SK-N-SH (cell line): ENCODE data around the gene MOV10L1. TPM values are rescaled to one million over a fixed set of nuclear protein-coding genes. Genes with fewer than 3 reads are reported as not detected.

ENCODE experiments used
- CTCF ChIA-PET: fragments of 300-600, 350-600 bp; formaldehyde crosslinking; extraction: SDS; loops from one replicate; lab custom pipeline; 2021; lab: Yijun Ruan, JAX
- POLR2A ChIA-PET: fragments of 350-600 bp; sonication (Branson Sonifier 250); formaldehyde crosslinking; extraction: SDS; loops from one replicate; lab custom pipeline; 2020; ENCODE audit warnings: antibody characterized with exemption, inconsistent platforms; lab: Yijun Ruan, JAX
- DNase-seq: peaks from one replicate; pipeline ENCODE4 v3.0.0; 2012
- H2AFZ ChIP-seq: fragments of 200-600 bp; sonication (generic); 2 replicates; pipeline ENCODE4 v1.8.1; 2016; ENCODE audit warnings: antibody characterized with exemption, mild to moderate bottlenecking, low read depth
- H3F3A ChIP-seq: fragments of 200-600 bp; sonication (generic); replicated peaks from 2 replicates; pipeline ENCODE3; 2016; ENCODE audit warnings: antibody characterized with exemption, mild to moderate bottlenecking; ENCODE audit not compliant: insufficient read depth
- H3K27ac ChIP-seq, 2 experiments: fragments of 200-500 bp in 1 of 2; fragments of 200-600 bp in 1 of 2; sonication (Bioruptor generic) in 1 of 2; sonication (generic), shearing (Covaris generic) in 1 of 2; 2 replicates each; pipeline versions ENCODE4 v1.5.1 to v1.6.1; 2014 to 2016; ENCODE audit warnings: low read depth in 2 of 2, inconsistent platforms in 1 of 2, low read length in 1 of 2, mild to moderate bottlenecking in 1 of 2, mixed read lengths in 1 of 2
- H3K27me3 ChIP-seq: fragments of 200-600 bp; sonication (generic), shearing (Covaris generic); 2 replicates; pipeline ENCODE4 v1.6.1; 2016; ENCODE audit warnings: mixed run types; ENCODE audit not compliant: insufficient read depth
- H3K36me3 ChIP-seq, 2 experiments: fragments of 200-500 bp in 1 of 2; fragments of 200-600 bp in 1 of 2; sonication (Bioruptor generic) in 1 of 2; sonication (generic) in 1 of 2; replicated peaks in 1 of 2; 2 replicates each; pipeline versions ENCODE3 to v1.5.1; 2014 to 2016; ENCODE audit warnings: low read length in 1 of 2, mild to moderate bottlenecking in 1 of 2; ENCODE audit not compliant: insufficient read depth in 2 of 2, control insufficient read depth in 1 of 2
- H3K4me1 ChIP-seq, 2 experiments: fragments of 200-500 bp in 1 of 2; fragments of 200-600 bp in 1 of 2; sonication (Bioruptor generic) in 1 of 2; sonication (generic), shearing (Covaris generic) in 1 of 2; 2 replicates each; pipeline versions ENCODE4 v1.5.1 to v1.6.1; 2014 to 2016; ENCODE audit warnings: low read depth in 1 of 2, low read length in 1 of 2, mixed run types in 1 of 2; ENCODE audit not compliant: insufficient read depth in 2 of 2, control insufficient read depth in 1 of 2
- H3K4me2 ChIP-seq: fragments of 200-600 bp; sonication (generic), shearing (Covaris generic); 2 replicates; pipeline ENCODE4 v1.6.1; 2017; ENCODE audit warnings: mixed run types
- H3K4me3 ChIP-seq, 2 experiments: fragments of 200-500 bp in 1 of 2; fragments of 200-600 bp in 1 of 2; sonication (Bioruptor generic) in 1 of 2; sonication (generic), shearing (Covaris generic) in 1 of 2; 2 replicates each; pipeline versions ENCODE4 v1.5.1 to v1.8.1; 2014 to 2016; ENCODE audit warnings: low read depth in 2 of 2, inconsistent platforms in 1 of 2, low read length in 1 of 2, mild to moderate bottlenecking in 1 of 2, mixed read lengths in 1 of 2, moderate library complexity in 1 of 2
- H3K79me2 ChIP-seq: fragments of 200-600 bp; sonication (generic); 2 replicates; pipeline ENCODE4 v1.8.1; 2017; ENCODE audit warnings: mild to moderate bottlenecking; ENCODE audit not compliant: insufficient read depth
- H3K9ac ChIP-seq: fragments of 200-600 bp; sonication (generic); 2 replicates; pipeline ENCODE4 v1.6.1; 2017; ENCODE audit warnings: mixed run types
- H3K9me2 ChIP-seq: fragments of 200-600 bp; sonication (generic); 2 replicates; pipeline ENCODE4 v1.6.1; 2017; ENCODE audit warnings: mixed run types
- H3K9me3 ChIP-seq: fragments of 200-600 bp; sonication (generic); 2 replicates; pipeline ENCODE4 v1.6.1; 2017; ENCODE audit warnings: mixed run types, mild to moderate bottlenecking, moderate library complexity
- H4K20me1 ChIP-seq: fragments of 200-600 bp; sonication (generic); 2 replicates; pipeline ENCODE4 v1.6.1; 2017; ENCODE audit warnings: mild to moderate bottlenecking, mixed run types; ENCODE audit not compliant: insufficient read depth
- CHD2 ChIP-seq: fragments of 150-350 bp; IDR thresholded peaks from 2 replicates; pipeline ENCODE4 v1.6.1; 2018; ENCODE audit warnings: low read length; ENCODE audit not compliant: partially characterized antibody
- EP300 ChIP-seq, 2 experiments: IDR thresholded peaks; 2 replicates each; pipeline versions ENCODE4 v1.4.0 to v1.6.1; 2012; ENCODE audit warnings: borderline replicate concordance in 1 of 2, low read depth in 1 of 2, low read length in 1 of 2
- FOSL2 ChIP-seq: IDR thresholded peaks from 2 replicates; pipeline ENCODE4 v1.4.0; 2012; ENCODE audit warnings: low read depth, mild to moderate bottlenecking, moderate library complexity, borderline replicate concordance
- NFIC ChIP-seq: IDR thresholded peaks from 2 replicates; pipeline ENCODE4 v1.4.0; 2012; ENCODE audit warnings: borderline replicate concordance
- NRF1 ChIP-seq: IDR thresholded peaks from 2 replicates; pipeline ENCODE4 v1.6.1; 2012; ENCODE audit warnings: low read depth, mild to moderate bottlenecking, low read length
- PBX3 ChIP-seq: IDR thresholded peaks from 2 replicates; pipeline ENCODE4; 2012
- POLR2AphosphoS5 ChIP-seq: IDR thresholded peaks from 2 replicates; pipeline ENCODE4 v1.6.1; 2012; ENCODE audit warnings: low read depth, low read length
- RAD21 ChIP-seq: IDR thresholded peaks from 2 replicates; pipeline ENCODE4 v1.6.1; 2012; ENCODE audit warnings: mild to moderate bottlenecking, low read length
- RCOR1 ChIP-seq: fragments of 150-350 bp; IDR thresholded peaks from 2 replicates; pipeline ENCODE4 v1.6.1; 2017; ENCODE audit warnings: antibody characterized with exemption, low read length
- RFX5 ChIP-seq: IDR thresholded peaks from 2 replicates; pipeline ENCODE4 v1.6.1; 2012; ENCODE audit warnings: mild to moderate bottlenecking, improper control_type of control experiment, low read length
- SIN3A ChIP-seq: IDR thresholded peaks from 2 replicates; pipeline ENCODE4 v1.6.1; 2012; ENCODE audit warnings: low read depth, mild to moderate bottlenecking, low read length, moderate library complexity, borderline replicate concordance
- SMC3 ChIP-seq: IDR thresholded peaks from 2 replicates; pipeline ENCODE4 v1.6.1; 2012; ENCODE audit warnings: low read depth, low read length, improper control_type of control experiment
- TCF12 ChIP-seq: IDR thresholded peaks from 2 replicates; pipeline ENCODE4 v1.4.0; 2012
- TEAD4 ChIP-seq: IDR thresholded peaks from 2 replicates; pipeline ENCODE4 v1.4.0; 2012; ENCODE audit warnings: mild to moderate bottlenecking, borderline replicate concordance; ENCODE audit not compliant: insufficient read depth
- USF2 ChIP-seq: fragments of 150-350 bp; IDR thresholded peaks from 2 replicates; pipeline ENCODE4 v1.6.1; 2017; ENCODE audit warnings: antibody characterized with exemption, low read length, low read depth, borderline replicate concordance
- ZBTB33 ChIP-seq: IDR thresholded peaks from 2 replicates; pipeline ENCODE4 v1.4.0; 2012; ENCODE audit warnings: low read depth, borderline replicate concordance
- WGBS: methylation state at CpG from one replicate; pipeline ENCODE4 v1.1.6; 2017; ENCODE audit warnings: low lambda C conversion rate; 5-methylcytosine and 5-hydroxymethylcytosine counted together
- polyA plus RNA-seq, 3 experiments: library from polyadenylated mRNA; depleted of rRNA; stranded (reverse); fragments of >200 nt; gene quantifications; 2 replicates each; pipeline ENCODE4 v1.2.3, GENCODE V29; 2012
- TF ChIP-seq, protein P1 (sequence below): IDR thresholded peaks from 2 replicates; pipeline ENCODE4 v1.6.1; 2012; ENCODE audit warnings: mild to moderate bottlenecking, low read depth, low read length, moderate library complexity

The MOV10L1 gene
- polyA plus RNA-seq, 1 of the 3 experiments (the other 2 are of a cell fraction): 2.1 TPM

GRCh38 chr22:50186181-50186714 is 96.4 kb downstream of the MOV10L1 start:
- H3K27ac ChIP-seq: peak overlapping the region in 1 of 2 experiments; percentile 56; a peak in 1 of 4 replicates
- H3K4me1 ChIP-seq: peaks cover 4 to 53% of the 10 kb centered on the region in 2 experiments; a peak in 2 of 4 replicates
- peak overlapping the region; percentile 68 to 73 for H3K4me3 ChIP-seq
- H3K4me2 ChIP-seq: peak overlapping the region; percentile 93
- H3K27me3 ChIP-seq: no peaks in the 10 kb centered on the region
- H3K36me3 ChIP-seq: peaks cover 0 to 5% of the 10 kb centered on the region in 2 experiments
- H3F3A ChIP-seq: no peaks in the 10 kb centered on the region
- no peaks in the 10 kb centered on the region for H3K9me2 ChIP-seq
- 1% methylated on average over 12 of the region's 47 CpGs for WGBS
- peak; percentile 65 for DNase-seq
- CTCF ChIA-PET: interaction anchor here (0.7 kb wide), 1 partner anchor 156 kb away, joined by 4 read pairs; no protein-coding TSS in a partner anchor
- 0 out of 2 replicates have a peak, but pooled peaks cover 21% of the 10 kb centered on the region for H4K20me1 ChIP-seq
- TF ChIP-seq NFIC (no peak), RFX5 (no peak), RAD21 (no peak), SIN3A (no peak), CHD2 (no peak)
- H3K9me3 ChIP-seq: no peaks in the 10 kb centered on the region
- POLR2A ChIA-PET: no interaction called here
- H3K9ac ChIP-seq: peak overlapping the region; percentile 71
- H2AFZ ChIP-seq: no peak overlapping the region
- H3K79me2 ChIP-seq: peaks cover 50% of the 10 kb centered on the region

DNA sequence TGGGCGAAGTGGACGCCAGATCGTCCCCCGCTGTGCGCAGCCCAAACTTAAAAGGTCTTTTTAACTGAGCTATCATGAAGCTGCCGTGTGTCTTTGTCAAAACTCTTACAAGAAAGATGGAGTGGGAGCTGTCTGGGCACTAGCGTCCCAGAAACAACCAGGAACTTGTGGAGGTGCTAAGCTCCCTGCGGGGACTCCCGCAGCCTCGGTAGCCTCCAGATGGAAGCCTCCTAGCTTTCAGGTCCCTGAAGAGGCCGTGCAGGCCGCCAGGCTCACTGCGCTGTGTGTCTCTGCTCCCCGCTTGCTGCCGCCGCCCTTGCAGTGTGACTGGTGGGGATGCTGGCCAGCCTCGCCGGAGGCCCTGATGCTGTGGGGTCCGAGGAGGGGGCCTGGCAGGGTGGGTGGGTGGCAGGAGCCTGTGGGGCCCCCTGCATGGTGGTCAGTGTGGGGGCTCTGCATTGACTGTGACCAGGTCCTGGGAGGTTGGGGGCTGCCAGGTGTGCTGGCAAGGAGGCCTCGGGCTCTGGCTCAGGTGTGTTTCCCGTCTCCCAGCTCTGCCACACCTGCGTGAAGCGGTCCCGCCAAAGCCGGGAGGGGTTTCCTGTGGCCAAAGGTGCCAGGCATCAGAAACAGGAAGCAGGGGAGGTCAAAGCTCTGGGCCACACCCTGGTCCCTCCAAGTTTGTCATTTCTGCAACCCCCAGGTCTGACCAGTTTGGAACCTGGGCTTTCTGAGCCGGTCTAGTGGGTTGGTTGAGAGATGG is 97.1 kb downstream of the MOV10L1 start:
- H3K9me2 ChIP-seq: no peaks in the 10 kb centered on the region
- H3K27ac ChIP-seq: no peak overlapping the region; a peak in 1 of 4 replicates
- peaks cover 0 to 5% of the 10 kb centered on the region in 2 experiments for H3K36me3 ChIP-seq
- peak overlapping the region; percentile 68 to 73 for H3K4me3 ChIP-seq
- H3K27me3 ChIP-seq: no peaks in the 10 kb centered on the region
- H4K20me1 ChIP-seq: 0 out of 2 replicates have a peak, but pooled peaks cover 23% of the 10 kb centered on the region
- peaks cover 57% of the 10 kb centered on the region for H3K79me2 ChIP-seq
- ChIA-PET CTCF (interaction anchor here (0.7 to 0.8 kb wide), 2 partner anchors 22 to 155 kb away, joined by 3 to 4 read pairs; no protein-coding TSS in a partner anchor), POLR2A (no interaction called here)
- WGBS: 53% methylated on average over 9 of the region's 26 CpGs
- no peak overlapping the region for H2AFZ ChIP-seq
- peaks cover 4 to 56% of the 10 kb centered on the region in 2 experiments; a peak in 2 of 4 replicates for H3K4me1 ChIP-seq
- no peaks in the 10 kb centered on the region for H3F3A ChIP-seq
- DNase-seq: no peak
- peak overlapping the region; percentile 71 for H3K9ac ChIP-seq
- H3K9me3 ChIP-seq: no peaks in the 10 kb centered on the region
- peak overlapping the region; percentile 93 for H3K4me2 ChIP-seq
- TF ChIP-seq NRF1 (no peak), EP300 (IDR thresholded peaks at IDR 0.05; ENCODE audit: borderline replicate concordance in 1 of 2, low read depth in 1 of 2, low read length in 1 of 2) (no peak), CHD2 (no peak), PBX3 (no peak), ZBTB33 (no peak), USF2 (no peak), FOSL2 (no peak), SMC3 (no peak), RFX5 (no peak), SIN3A (no peak), RAD21 (no peak), RCOR1 (no peak), POLR2AphosphoS5 (no peak), TCF12 (no peak), TEAD4 (no peak)
- TF ChIP-seq, protein P1, sequence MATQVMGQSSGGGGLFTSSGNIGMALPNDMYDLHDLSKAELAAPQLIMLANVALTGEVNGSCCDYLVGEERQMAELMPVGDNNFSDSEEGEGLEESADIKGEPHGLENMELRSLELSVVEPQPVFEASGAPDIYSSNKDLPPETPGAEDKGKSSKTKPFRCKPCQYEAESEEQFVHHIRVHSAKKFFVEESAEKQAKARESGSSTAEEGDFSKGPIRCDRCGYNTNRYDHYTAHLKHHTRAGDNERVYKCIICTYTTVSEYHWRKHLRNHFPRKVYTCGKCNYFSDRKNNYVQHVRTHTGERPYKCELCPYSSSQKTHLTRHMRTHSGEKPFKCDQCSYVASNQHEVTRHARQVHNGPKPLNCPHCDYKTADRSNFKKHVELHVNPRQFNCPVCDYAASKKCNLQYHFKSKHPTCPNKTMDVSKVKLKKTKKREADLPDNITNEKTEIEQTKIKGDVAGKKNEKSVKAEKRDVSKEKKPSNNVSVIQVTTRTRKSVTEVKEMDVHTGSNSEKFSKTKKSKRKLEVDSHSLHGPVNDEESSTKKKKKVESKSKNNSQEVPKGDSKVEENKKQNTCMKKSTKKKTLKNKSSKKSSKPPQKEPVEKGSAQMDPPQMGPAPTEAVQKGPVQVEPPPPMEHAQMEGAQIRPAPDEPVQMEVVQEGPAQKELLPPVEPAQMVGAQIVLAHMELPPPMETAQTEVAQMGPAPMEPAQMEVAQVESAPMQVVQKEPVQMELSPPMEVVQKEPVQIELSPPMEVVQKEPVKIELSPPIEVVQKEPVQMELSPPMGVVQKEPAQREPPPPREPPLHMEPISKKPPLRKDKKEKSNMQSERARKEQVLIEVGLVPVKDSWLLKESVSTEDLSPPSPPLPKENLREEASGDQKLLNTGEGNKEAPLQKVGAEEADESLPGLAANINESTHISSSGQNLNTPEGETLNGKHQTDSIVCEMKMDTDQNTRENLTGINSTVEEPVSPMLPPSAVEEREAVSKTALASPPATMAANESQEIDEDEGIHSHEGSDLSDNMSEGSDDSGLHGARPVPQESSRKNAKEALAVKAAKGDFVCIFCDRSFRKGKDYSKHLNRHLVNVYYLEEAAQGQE: no peak
